ENCODE data around the gene E2F1. TPM values are rescaled to one million over a fixed set of nuclear protein-coding genes. Genes with fewer than 3 reads are reported as not detected.

Gene E2F1
- total RNA-seq, 1 donor from 2014 or later = 66.0 TPM

DNA sequence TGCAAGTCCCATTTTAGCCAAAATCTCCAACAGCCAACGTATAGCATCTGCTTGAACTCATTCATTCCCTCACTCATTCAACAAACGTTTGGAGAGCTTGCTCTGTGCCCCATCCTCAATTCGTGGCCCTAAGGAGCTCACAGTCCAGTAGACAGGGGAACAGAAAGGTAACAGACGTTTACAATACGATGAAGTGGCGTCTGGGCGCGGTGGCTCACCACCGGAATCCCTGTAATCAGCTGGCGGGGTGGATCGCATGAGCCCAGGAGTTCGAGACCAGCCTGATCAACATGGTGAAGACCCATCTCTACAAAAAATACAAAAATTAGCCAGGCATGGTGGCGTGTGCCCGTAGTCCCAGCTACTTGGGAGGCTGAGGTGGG, 790 bp upstream of the E2F1 start:
- TF ChIP-seq, protein P1, sequence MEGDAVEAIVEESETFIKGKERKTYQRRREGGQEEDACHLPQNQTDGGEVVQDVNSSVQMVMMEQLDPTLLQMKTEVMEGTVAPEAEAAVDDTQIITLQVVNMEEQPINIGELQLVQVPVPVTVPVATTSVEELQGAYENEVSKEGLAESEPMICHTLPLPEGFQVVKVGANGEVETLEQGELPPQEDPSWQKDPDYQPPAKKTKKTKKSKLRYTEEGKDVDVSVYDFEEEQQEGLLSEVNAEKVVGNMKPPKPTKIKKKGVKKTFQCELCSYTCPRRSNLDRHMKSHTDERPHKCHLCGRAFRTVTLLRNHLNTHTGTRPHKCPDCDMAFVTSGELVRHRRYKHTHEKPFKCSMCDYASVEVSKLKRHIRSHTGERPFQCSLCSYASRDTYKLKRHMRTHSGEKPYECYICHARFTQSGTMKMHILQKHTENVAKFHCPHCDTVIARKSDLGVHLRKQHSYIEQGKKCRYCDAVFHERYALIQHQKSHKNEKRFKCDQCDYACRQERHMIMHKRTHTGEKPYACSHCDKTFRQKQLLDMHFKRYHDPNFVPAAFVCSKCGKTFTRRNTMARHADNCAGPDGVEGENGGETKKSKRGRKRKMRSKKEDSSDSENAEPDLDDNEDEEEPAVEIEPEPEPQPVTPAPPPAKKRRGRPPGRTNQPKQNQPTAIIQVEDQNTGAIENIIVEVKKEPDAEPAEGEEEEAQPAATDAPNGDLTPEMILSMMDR (IDR thresholded peaks at IDR 0.05; ENCODE audit: partially characterized antibody, unreplicated experiment) = no peak
- no peak for DNase-seq
- H3K27me3 Mint-ChIP-seq (ENCODE audit: unreplicated experiment) = peaks cover 14% of the 10 kb centered on the region
- H3K36me3 Mint-ChIP-seq (ENCODE audit: unreplicated experiment) = no peaks in the 10 kb centered on the region
- peak overlapping the region; percentile 93 for H3K27ac Mint-ChIP-seq (ENCODE audit: unreplicated experiment)
- H3K4me3 Mint-ChIP-seq (ENCODE audit: unreplicated experiment) = peak overlapping the region; percentile 86
- peaks cover 9% of the 10 kb centered on the region for H3K9me3 Mint-ChIP-seq (ENCODE audit: unreplicated experiment)
- H3K4me1 Mint-ChIP-seq (ENCODE audit: low read depth, unreplicated experiment) = peaks cover 17% of the 10 kb centered on the region

DNA sequence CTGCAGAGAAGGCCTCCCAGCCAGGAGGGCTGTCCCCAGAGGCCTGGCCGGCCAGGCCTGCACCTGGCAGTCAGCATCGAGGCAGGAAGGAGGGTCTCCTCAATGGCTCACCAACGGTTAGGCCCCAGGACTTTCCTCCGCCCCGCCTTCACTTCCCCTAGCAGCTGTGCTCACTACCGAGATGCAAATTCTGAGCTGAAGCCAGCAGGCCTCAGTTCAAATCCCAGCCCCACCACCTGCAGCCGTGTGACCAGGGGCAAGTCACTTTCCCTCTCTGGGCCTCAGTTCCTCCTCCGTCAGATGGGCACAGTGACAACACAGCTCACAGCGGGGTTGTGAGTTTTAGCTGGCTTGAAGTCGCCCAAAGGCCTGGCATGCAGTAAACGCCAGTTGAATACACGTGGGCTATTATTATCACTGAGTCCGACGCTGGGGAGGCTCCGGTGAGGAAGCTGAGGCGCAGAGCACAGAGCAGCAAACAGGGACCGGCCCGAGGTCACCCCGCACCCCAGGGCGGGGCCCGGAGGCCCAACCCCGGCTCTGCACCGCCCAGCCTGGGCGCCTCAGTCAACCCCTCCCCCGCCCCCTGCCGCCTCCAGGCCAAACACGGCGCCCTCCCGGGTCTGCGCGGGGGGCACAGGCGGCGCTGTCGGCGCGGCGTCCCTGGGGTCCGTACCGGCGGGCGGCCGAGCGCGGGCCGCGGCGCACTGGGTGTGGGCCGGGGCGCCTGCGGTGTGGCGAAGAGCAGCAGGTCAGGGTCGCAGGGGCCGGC, 671 bp downstream of the E2F1 start:
- Mint-ChIP-seq H3K4me1 (ENCODE audit: low read depth, unreplicated experiment) (peaks cover 30% of the 10 kb centered on the region), H3K27ac (ENCODE audit: unreplicated experiment) (peak overlapping the region; percentile 96), H3K4me3 (ENCODE audit: unreplicated experiment) (peak overlapping the region; percentile 88), H3K36me3 (ENCODE audit: unreplicated experiment) (no peaks in the 10 kb centered on the region), H3K9me3 (ENCODE audit: unreplicated experiment) (peaks cover 10% of the 10 kb centered on the region), H3K27me3 (ENCODE audit: unreplicated experiment) (peaks cover 16% of the 10 kb centered on the region)
- TF ChIP-seq, protein P1 (IDR thresholded peaks at IDR 0.05; ENCODE audit: partially characterized antibody, unreplicated experiment) = no peak
- peak; percentile 89 for DNase-seq

DNA sequence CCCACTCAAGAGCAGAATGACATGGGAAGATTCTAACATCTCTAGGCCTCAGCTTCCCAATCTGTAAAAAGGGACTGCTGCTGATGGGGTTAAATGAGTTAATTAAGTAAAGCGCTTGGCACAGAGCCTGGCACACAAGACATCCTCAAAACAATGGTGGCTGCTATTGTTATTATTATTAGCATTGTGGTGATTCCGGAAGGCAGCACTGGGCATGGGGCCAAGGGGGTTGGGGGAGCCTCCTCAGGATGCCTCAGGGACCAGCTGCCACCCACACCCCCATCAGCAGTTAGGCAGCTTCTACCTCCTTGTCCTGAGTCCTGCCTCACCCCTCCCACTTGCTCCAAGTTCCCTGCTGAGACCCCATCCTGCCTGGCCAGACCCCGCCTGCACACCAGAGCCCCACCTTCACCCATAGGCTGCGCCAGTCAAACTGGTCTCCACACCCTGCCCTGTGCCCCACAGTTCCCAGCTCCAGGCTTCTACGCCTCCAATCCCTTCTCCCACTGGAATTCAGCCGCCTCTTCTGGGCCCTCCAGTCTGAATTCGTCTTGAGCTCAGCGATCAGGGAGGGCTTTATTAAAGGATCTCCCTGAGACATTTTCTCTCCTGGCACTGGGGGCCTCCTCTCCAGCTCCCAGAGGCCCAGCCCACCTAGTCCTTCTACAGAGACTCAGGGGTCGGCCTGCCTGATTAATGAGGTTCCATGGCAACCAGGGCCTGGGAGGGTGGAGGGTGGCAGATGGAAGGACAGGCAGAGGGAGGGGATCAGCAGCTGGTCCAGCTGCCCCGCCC, 1.5 kb downstream of the E2F1 start:
- H3K36me3 Mint-ChIP-seq (ENCODE audit: unreplicated experiment) = no peaks in the 10 kb centered on the region
- DNase-seq = no peak
- H3K4me1 Mint-ChIP-seq (ENCODE audit: low read depth, unreplicated experiment) = peaks cover 26% of the 10 kb centered on the region
- peaks cover 16% of the 10 kb centered on the region for H3K27me3 Mint-ChIP-seq (ENCODE audit: unreplicated experiment)
- H3K4me3 Mint-ChIP-seq (ENCODE audit: unreplicated experiment) = peak overlapping the region; percentile 88
- TF ChIP-seq, protein P1 (IDR thresholded peaks at IDR 0.05; ENCODE audit: partially characterized antibody, unreplicated experiment) = no peak
- peaks cover 10% of the 10 kb centered on the region for H3K9me3 Mint-ChIP-seq (ENCODE audit: unreplicated experiment)
- peak overlapping the region; percentile 96 for H3K27ac Mint-ChIP-seq (ENCODE audit: unreplicated experiment)

DNA sequence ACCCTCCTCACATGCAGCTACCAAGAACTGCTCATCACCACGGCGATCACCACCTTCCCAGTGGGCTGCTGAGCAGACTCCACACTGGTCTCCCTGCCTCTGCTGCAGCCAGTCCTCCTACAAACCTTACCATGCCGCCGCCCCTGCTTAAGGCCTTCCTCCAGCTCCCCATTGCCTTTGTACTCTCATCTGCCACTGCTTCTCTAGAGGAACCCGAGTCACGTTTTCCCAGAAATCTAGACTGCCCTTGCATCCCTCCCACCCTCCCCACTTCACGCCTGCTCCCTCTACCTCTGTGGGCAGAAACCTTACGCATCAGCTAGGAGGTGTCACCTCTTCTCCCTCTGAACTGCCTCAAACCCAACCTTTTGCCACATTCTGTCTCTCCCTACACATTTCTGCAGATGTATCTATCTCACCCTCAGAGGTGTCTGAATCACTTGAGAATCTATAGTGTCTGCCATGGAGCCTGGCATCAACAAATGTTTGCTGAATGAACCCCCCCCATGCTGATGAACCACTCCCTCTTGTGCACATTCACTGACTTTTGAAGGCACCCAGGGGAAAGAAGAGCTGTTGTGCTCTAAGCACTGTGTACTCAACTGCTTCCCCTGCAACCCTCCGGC, 4.3 kb downstream of the E2F1 start:
- TF ChIP-seq, protein P1 (IDR thresholded peaks at IDR 0.05; ENCODE audit: partially characterized antibody, unreplicated experiment) = no peak
- H3K36me3 Mint-ChIP-seq (ENCODE audit: unreplicated experiment) = no peaks in the 10 kb centered on the region
- DNase-seq = no peak
- H3K27ac Mint-ChIP-seq (ENCODE audit: unreplicated experiment) = peak overlapping the region; percentile 65
- peaks cover 12% of the 10 kb centered on the region for H3K9me3 Mint-ChIP-seq (ENCODE audit: unreplicated experiment)
- peaks cover 20% of the 10 kb centered on the region for H3K27me3 Mint-ChIP-seq (ENCODE audit: unreplicated experiment)
- H3K4me1 Mint-ChIP-seq (ENCODE audit: low read depth, unreplicated experiment) = peaks cover 36% of the 10 kb centered on the region
- H3K4me3 Mint-ChIP-seq (ENCODE audit: unreplicated experiment) = peak overlapping the region; percentile 25

All from glutamatergic neuron (in vitro differentiated cells).